Stimulated activated CD4-positive, alpha-beta T cell treated with anti-CD3 and anti-CD28 coated beads, Interleukin-12 subunit alpha, Interleukin-12 subunit beta, amount 100 ng/mL, for 4 hours (primary cell): ENCODE data around the gene UST.
"Not testable (repeated sequence)": the region's sequence is repeated elsewhere in the genome, so short reads cannot be mapped to it uniquely, and the experiment has no call there.

Experiments used
- DNase-seq: peaks from one replicate; pipeline ENCODE4 v3.0.0-alpha.2; 2020

Gene UST

GRCh38 chr6:148736774-148737412, 9.9 kb upstream of the UST start:
- no peak for DNase-seq

- DNase-seq, result no peak
Observed at GRCh38 chr6:148737806-148738205, 9.0 kb upstream of the UST start.

GRCh38 chr6:148738946-148739821, 7.6 kb upstream of the UST start:
- DNase-seq, result no peak

DNA sequence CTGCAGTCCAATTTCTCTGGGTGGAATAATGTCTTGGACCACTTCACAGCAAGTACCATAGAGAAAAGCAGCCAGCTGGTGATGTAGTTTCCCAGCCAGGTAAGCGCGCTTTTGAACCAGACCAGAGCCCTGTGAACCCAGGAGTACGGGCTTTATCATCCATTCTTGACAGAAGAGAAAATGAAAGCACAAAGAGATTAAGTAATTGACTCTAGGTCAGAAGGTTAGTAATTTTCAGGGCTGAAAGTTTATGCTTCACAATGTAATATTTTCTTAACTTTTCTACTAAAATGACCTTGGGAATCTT, 7.1 kb upstream of the UST start:
- DNase-seq, result no peak

- no peak for DNase-seq
Observed at GRCh38 chr6:148743476-148743875, 3.4 kb upstream of the UST start.

DNA sequence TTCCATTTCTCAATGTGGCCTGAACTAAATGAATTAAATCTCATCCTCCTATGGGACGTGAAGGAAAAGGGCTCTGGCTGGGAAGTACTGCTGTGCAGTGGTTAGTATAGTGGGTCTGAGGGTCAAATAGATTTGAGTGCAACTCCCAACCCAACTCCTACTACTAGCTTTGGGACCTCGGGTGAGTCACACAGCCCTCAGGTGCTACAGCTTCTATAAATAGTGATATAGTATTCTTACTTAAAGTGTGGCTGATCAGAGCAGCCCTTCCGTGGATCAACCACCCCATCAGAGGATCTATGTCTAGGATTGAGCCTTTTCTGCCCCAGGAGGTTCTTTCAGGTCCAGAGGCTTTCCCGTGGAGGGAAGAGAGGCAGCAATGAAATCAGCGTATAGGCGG, 904 bp upstream of the UST start:
- no peak for DNase-seq

DNA sequence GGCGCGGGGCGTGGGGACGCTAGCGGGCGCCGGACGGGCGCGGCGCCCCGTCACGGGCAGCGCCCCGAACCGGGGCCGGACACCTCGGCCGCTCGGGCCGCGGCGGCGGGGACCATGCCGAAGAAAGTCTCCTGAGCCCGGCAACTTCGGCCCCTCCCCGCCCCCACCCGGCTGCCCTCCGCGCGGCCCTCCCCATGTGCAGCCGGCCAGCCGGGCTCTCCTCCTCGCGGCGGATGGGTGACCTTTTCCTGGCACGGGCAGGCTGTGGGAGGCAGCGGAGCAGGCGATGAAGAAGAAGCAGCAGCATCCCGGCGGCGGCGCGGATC, 278 bp downstream of the UST start:
- no peak for DNase-seq

DNA sequence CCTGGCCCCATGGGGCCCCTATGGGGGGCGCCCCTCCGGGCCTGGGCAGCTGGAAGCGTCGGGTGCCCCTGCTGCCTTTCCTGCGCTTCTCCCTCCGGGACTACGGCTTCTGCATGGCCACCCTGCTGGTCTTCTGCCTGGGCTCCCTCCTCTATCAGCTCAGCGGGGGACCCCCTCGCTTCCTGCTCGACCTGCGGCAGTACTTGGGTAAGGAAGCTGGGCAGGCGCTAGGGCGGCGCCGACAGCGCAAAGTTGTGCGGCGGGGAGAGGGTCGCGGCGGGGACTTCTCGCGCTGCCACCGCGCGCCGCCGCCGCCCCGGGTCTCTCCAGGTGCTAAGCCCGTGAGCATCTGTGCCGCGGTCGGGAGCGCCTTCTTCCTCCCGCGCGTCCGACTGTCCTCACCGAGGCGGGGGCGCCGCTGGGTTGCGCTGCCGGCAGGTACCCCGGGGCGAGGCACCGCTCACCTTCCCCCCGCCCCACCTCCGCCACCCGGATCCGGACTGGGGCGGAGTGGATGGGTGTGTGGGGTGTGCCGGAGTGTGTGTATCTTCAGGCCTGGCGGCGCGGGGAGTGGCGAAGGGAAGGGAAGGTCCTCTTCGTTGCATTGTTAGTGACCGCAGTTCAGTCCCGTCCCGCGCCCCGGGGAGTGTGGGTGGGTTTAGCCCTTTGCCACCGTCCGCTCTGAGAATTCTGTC, 788 bp downstream of the UST start:
- peak; percentile 35 for DNase-seq

- DNase-seq, result no peak
Observed at GRCh38 chr6:148749674-148750073, 2.8 kb downstream of the UST start.

GRCh38 chr6:148750838-148751792, 4.3 kb downstream of the UST start:
- no peak for DNase-seq

GRCh38 chr6:148751793-148752170, 5.0 kb downstream of the UST start:
- DNase-seq, result no peak

- DNase-seq, result not testable (repeated sequence)
Observed at GRCh38 chr6:148755379-148755778, 8.5 kb downstream of the UST start.

DNA sequence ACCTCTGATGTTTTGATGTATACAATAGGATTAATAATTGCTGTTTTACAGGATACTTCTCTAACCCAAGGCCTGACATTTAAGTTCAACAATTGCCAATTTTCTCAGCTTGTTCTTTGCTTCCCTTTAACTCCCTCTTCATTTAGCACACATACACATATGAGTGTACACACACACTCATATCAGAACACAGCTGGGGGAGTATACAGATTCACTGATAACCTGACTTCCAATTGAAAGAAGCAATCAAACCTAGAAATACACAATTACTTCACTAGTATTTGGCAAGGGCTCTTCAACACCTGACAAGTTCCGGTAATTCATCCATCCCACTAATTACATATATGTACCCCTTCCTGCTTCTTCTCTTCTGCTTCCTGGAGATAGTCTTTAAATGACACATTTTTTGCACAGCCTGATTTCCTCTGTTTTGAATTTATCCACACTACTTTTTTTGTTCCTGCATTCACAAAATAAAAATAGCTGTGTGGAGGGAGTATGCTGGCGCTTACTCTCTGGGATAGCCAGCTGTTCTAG, 11.2 kb downstream of the UST start:
- no peak for DNase-seq

GRCh38 chr6:148758492-148758891, 11.7 kb downstream of the UST start:
- no peak for DNase-seq

DNA sequence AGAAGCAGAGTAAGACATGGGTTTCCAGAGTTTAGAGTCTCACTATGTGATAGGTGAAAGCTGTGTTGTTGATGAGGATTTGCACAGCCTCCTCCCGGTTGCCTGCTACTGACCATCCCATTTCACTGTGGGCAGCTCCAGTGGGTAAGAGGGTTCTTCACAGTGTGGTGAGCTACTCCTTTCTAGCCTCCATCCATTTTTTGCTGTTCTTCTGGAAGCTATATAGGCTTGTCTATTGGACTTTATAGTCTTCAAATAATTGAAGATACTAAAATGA, 13.4 kb downstream of the UST start:
- no peak for DNase-seq

- peak; percentile 18 for DNase-seq
Observed at GRCh38 chr6:148760568-148761526, 14.0 kb downstream of the UST start.

DNA sequence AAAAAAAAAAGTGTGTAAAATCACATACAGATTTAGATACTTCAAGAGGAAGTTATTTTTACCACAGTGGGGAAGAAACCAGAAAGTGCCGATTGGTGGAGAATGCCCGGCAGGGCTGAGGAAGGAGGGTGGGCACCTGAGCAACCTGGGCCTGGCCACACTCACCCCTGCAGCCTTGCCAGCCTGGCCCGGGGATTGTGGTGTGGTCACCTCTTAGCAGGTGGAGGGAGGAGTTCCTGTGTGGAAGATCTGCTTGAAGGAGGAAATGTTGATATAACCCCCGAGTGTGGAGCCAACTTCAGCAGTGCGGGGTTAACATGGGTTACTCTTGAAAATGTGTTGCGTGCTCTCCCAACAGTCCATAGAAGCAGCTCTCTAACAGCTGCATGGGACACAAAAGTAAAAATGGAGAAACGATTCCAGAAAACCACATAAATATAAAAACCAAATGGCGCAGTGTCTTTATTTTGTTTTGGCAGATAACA, 14.7 kb downstream of the UST start:
- DNase-seq, result no peak

GRCh38 chr6:148762231-148762630, 15.4 kb downstream of the UST start:
- no peak for DNase-seq

GRCh38 chr6:148764259-148765020, 17.6 kb downstream of the UST start:
- DNase-seq, result not testable (repeated sequence)

GRCh38 chr6:148765898-148766808, 19.3 kb downstream of the UST start:
- DNase-seq, result no peak
